HepG2 (cell line): ENCODE data around the gene NME8. TPM values are rescaled to one million over a fixed set of nuclear protein-coding genes. Genes with fewer than 3 reads are reported as not detected.
A peak's percentile ranks its signal among the peaks of the same experiment; 100 is the strongest.

Experiments used
- HCFC1 ChIP-seq: fragments of 150-350 bp; IDR thresholded peaks from 2 replicates; pipeline ENCODE4 v1.6.1; 2014; ENCODE audit warnings: low read depth, low read length
- NCOR1 ChIP-seq: fragments of 200-600 bp; sonication (generic); IDR thresholded peaks from 2 replicates; pipeline ENCODE4 v1.7.0; 2017; ENCODE audit warnings: antibody characterized with exemption, low read length, borderline replicate concordance
- ONECUT2 ChIP-seq: sonication (generic); formaldehyde crosslinking; IDR thresholded peaks from 2 replicates; pipeline ENCODE4 v1.4.0; 2020; ENCODE audit warnings: missing genetic modification reagents
- PLRG1 ChIP-seq: fragments of 450-650 bp; conservative IDR thresholded peaks from 2 replicates; pipeline ENCODE4 v1.6.1; 2016
- PPARG ChIP-seq: conservative IDR thresholded peaks from 2 replicates; pipeline ENCODE4 v1.6.1; 2016; ENCODE audit warnings: missing biosample characterization, missing genetic modification reagents
- SIN3B ChIP-seq: fragments of 150-350 bp; IDR thresholded peaks from 2 replicates; pipeline ENCODE4 v1.6.1; 2014; ENCODE audit warnings: low read length
- TBX2 ChIP-seq: sonication (generic); formaldehyde crosslinking; IDR thresholded peaks from 2 replicates; pipeline ENCODE4 v1.5.0; 2020; ENCODE audit warnings: missing genetic modification reagents, mild to moderate bottlenecking, borderline replicate concordance
- TGIF2 ChIP-seq: IDR thresholded peaks from 2 replicates; pipeline ENCODE4 v1.6.1; 2016; ENCODE audit warnings: control low read depth, missing compliant biosample characterization
- ZBTB8A ChIP-seq: sonication (generic); formaldehyde crosslinking; IDR thresholded peaks from 2 replicates; pipeline ENCODE4 v1.4.0; 2020; ENCODE audit warnings: mild to moderate bottlenecking, low read depth, missing genetic modification reagents, borderline replicate concordance
- ZMYM3 ChIP-seq: sonication (generic); formaldehyde crosslinking; IDR thresholded peaks from 2 replicates; pipeline ENCODE4 v1.5.1; 2020; ENCODE audit warnings: mild to moderate bottlenecking, missing genetic modification reagents
- ZNF205 ChIP-seq: IDR thresholded peaks from 2 replicates; pipeline ENCODE4 v1.6.1; 2018; ENCODE audit warnings: missing biosample characterization, missing genetic modification reagents
- ZNF431 ChIP-seq: sonication (generic); formaldehyde crosslinking; IDR thresholded peaks from 2 replicates; pipeline ENCODE4 v1.9.0; 2022; ENCODE audit warnings: missing genetic modification reagents, low read depth, mild to moderate bottlenecking, borderline replicate concordance
- ZNF44 ChIP-seq: sonication (generic); formaldehyde crosslinking; IDR thresholded peaks from 2 replicates; pipeline ENCODE4 v1.5.1; 2020; ENCODE audit warnings: mild to moderate bottlenecking, missing genetic modification reagents
- ZNF616 ChIP-seq: sonication (generic); formaldehyde crosslinking; IDR thresholded peaks from 2 replicates; pipeline ENCODE4 v1.5.0; 2020; ENCODE audit warnings: low read depth, mild to moderate bottlenecking, missing genetic modification reagents
- ZNF816 ChIP-seq: sonication (generic); formaldehyde crosslinking; IDR thresholded peaks from 2 replicates; pipeline ENCODE4 v1.8.0; 2022; ENCODE audit warnings: missing genetic modification reagents, mild to moderate bottlenecking, borderline replicate concordance
- polyA plus RNA-seq, 8 experiments: library from polyadenylated mRNA; depleted of rRNA in 3 of 8; stranded (reverse) in 7 of 8; unstranded in 1 of 8; fragments of >200 nt; fragmentation: Illumina TruSeq in 4 of 8; extraction: Trizol in 4 of 8; gene quantifications; 2 replicates each; pipeline versions ENCODE4 v1.2.1 to v1.2.3, GENCODE V29; 2011 to 2016; ENCODE audit warnings: low read depth in 4 of 8, missing spikeins in 1 of 8, mixed read lengths in 1 of 8; ENCODE audit not compliant: insufficient read depth in 1 of 8
- total RNA-seq, 5 experiments: library from RNA; depleted of rRNA; stranded (reverse); fragments of >200 nt; fragmentation: Illumina TruSeq; extraction: Trizol; gene quantifications; 2 replicates each; pipeline ENCODE4 v1.2.3, GENCODE V29; 2016; ENCODE audit warnings: low read depth in 1 of 5
- TF ChIP-seq, protein P1 (sequence below): sonication (generic); formaldehyde crosslinking; conservative IDR thresholded peaks from 2 replicates; pipeline ENCODE4 v1.4.0; 2020; ENCODE audit warnings: missing genetic modification reagents
- TF ChIP-seq, protein P2 (sequence below): IDR thresholded peaks from 2 replicates; pipeline ENCODE4 v1.6.1; 2016; ENCODE audit warnings: low read depth, missing genetic modification reagents, missing compliant biosample characterization
- TF ChIP-seq, protein P3 (sequence below): sonication (generic); formaldehyde crosslinking; IDR thresholded peaks from 2 replicates; pipeline ENCODE4 v1.4.0; 2020; ENCODE audit warnings: low read depth, missing genetic modification reagents

NME8 gene
- total and polyA plus RNA-seq, 2 of the 13 experiments (the other 11 are each of a cell fraction or from before 2014, with no cell fraction given), result not detected

DNA sequence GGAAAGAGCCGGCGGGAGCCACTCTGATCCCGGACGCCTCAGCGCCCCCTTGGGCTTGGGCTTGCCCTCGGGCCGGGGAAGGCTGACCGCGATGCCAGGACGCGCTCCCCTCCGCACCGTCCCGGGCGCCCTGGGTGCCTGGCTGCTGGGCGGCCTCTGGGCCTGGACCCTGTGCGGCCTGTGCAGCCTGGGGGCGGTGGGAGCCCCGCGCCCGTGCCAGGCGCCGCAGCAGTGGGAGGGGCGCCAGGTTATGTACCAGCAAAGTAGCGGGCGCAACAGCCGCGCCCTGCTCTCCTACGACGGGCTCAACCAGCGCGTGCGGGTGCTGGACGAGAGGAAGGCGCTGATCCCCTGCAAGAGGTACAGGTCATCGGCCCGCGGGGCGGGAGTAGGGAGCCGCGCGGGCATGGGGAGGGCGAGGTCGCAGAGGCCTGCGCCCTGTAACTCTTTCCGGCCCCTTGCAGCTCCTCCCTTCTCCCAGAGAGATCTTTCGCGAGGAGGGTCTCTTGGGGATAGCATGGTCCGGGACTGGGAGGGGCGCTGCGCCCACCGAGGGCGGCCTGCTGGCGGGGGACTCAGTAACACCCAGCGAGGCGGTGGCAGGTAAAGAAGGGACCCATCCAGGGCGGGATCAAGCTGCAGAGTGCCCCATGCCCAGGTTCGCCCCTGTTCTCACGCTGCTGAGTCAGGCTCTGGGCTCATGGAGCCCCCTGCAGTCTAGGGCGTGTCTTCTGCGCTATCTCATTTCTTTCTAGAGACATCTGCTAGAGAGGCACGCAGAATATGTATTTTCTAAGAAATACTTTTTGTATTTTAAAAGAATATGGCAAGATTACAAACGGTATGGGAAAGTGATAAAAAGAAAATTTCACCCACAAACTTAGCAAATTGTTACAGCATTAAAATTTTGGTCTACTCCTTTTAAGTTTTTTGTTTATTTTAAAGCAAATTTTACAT, 72.7 kb downstream of the NME8 start (continued):
- TF ChIP-seq, protein P1, sequence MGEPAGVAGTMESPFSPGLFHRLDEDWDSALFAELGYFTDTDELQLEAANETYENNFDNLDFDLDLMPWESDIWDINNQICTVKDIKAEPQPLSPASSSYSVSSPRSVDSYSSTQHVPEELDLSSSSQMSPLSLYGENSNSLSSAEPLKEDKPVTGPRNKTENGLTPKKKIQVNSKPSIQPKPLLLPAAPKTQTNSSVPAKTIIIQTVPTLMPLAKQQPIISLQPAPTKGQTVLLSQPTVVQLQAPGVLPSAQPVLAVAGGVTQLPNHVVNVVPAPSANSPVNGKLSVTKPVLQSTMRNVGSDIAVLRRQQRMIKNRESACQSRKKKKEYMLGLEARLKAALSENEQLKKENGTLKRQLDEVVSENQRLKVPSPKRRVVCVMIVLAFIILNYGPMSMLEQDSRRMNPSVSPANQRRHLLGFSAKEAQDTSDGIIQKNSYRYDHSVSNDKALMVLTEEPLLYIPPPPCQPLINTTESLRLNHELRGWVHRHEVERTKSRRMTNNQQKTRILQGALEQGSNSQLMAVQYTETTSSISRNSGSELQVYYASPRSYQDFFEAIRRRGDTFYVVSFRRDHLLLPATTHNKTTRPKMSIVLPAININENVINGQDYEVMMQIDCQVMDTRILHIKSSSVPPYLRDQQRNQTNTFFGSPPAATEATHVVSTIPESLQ (CRISPR knock-in tag), result no peak
- TF ChIP-seq HCFC1 (no peak), ZNF44 (CRISPR knock-in tag) (no peak), ONECUT2 (no peak), PLRG1 (no peak), ZNF205 (CRISPR knock-in tag) (peak; percentile 30; the same call in 1 of the 2 replicates), ZBTB8A (CRISPR knock-in tag) (no peak), PPARG (CRISPR knock-in tag) (no peak), TGIF2 (CRISPR knock-in tag) (no peak), ZNF616 (CRISPR knock-in tag) (no peak), SIN3B (no peak), NCOR1 (no peak), TBX2 (peak; percentile 75), ZNF431 (CRISPR knock-in tag) (no peak), ZMYM3 (CRISPR knock-in tag) (no peak), ZNF816 (CRISPR knock-in tag) (0 out of 2 replicates have a peak, but pooled peaks have one; percentile 29)
- TF ChIP-seq, protein P2, sequence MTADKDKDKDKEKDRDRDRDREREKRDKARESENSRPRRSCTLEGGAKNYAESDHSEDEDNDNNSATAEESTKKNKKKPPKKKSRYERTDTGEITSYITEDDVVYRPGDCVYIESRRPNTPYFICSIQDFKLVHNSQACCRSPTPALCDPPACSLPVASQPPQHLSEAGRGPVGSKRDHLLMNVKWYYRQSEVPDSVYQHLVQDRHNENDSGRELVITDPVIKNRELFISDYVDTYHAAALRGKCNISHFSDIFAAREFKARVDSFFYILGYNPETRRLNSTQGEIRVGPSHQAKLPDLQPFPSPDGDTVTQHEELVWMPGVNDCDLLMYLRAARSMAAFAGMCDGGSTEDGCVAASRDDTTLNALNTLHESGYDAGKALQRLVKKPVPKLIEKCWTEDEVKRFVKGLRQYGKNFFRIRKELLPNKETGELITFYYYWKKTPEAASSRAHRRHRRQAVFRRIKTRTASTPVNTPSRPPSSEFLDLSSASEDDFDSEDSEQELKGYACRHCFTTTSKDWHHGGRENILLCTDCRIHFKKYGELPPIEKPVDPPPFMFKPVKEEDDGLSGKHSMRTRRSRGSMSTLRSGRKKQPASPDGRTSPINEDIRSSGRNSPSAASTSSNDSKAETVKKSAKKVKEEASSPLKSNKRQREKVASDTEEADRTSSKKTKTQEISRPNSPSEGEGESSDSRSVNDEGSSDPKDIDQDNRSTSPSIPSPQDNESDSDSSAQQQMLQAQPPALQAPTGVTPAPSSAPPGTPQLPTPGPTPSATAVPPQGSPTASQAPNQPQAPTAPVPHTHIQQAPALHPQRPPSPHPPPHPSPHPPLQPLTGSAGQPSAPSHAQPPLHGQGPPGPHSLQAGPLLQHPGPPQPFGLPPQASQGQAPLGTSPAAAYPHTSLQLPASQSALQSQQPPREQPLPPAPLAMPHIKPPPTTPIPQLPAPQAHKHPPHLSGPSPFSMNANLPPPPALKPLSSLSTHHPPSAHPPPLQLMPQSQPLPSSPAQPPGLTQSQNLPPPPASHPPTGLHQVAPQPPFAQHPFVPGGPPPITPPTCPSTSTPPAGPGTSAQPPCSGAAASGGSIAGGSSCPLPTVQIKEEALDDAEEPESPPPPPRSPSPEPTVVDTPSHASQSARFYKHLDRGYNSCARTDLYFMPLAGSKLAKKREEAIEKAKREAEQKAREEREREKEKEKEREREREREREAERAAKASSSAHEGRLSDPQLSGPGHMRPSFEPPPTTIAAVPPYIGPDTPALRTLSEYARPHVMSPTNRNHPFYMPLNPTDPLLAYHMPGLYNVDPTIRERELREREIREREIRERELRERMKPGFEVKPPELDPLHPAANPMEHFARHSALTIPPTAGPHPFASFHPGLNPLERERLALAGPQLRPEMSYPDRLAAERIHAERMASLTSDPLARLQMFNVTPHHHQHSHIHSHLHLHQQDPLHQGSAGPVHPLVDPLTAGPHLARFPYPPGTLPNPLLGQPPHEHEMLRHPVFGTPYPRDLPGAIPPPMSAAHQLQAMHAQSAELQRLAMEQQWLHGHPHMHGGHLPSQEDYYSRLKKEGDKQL (CRISPR knock-in tag), result no peak
- TF ChIP-seq, protein P3, sequence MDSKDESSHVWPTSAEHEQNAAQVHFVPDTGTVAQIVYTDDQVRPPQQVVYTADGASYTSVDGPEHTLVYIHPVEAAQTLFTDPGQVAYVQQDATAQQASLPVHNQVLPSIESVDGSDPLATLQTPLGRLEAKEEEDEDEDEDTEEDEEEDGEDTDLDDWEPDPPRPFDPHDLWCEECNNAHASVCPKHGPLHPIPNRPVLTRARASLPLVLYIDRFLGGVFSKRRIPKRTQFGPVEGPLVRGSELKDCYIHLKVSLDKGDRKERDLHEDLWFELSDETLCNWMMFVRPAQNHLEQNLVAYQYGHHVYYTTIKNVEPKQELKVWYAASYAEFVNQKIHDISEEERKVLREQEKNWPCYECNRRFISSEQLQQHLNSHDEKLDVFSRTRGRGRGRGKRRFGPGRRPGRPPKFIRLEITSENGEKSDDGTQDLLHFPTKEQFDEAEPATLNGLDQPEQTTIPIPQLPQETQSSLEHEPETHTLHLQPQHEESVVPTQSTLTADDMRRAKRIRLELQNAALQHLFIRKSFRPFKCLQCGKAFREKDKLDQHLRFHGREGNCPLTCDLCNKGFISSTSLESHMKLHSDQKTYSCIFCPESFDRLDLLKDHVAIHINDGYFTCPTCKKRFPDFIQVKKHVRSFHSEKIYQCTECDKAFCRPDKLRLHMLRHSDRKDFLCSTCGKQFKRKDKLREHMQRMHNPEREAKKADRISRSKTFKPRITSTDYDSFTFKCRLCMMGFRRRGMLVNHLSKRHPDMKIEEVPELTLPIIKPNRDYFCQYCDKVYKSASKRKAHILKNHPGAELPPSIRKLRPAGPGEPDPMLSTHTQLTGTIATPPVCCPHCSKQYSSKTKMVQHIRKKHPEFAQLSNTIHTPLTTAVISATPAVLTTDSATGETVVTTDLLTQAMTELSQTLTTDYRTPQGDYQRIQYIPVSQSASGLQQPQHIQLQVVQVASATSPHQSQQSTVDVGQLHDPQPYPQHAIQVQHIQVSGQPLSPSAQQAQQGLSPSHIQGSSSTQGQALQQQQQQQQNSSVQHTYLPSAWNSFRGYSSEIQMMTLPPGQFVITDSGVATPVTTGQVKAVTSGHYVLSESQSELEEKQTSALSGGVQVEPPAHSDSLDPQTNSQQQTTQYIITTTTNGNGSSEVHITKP (CRISPR knock-in tag), result no peak
